DOHH2 (cell line): ENCODE data around the gene BCKDHA.
"Not testable (repeated sequence)": the region's sequence is repeated elsewhere in the genome, so short reads cannot be mapped to it uniquely, and the experiment has no call there.

Experiments used
- H3F3A ChIP-seq: fragments of 200-600 bp; sonication (generic), shearing (Covaris generic); 2 replicates; pipeline ENCODE4 v1.6.0; 2016; ENCODE audit warnings: antibody characterized with exemption, mild to moderate bottlenecking; ENCODE audit not compliant: control insufficient read depth, insufficient read depth
- H3K27ac ChIP-seq: fragments of 200-600 bp; sonication (generic); 2 replicates; pipeline ENCODE4 v1.5.1; 2014; ENCODE audit warnings: low read depth, mild to moderate bottlenecking, low read length, moderate library complexity
- H3K27me3 ChIP-seq: fragments of 200-600 bp; sonication (generic); 2 replicates; pipeline ENCODE4 v1.6.1; 2014; ENCODE audit warnings: mild to moderate bottlenecking, low read length, mixed read lengths; ENCODE audit not compliant: control insufficient read depth
- H3K36me3 ChIP-seq: fragments of 200-600 bp; sonication (generic); 2 replicates; pipeline ENCODE4 v1.6.1; 2014; ENCODE audit warnings: mild to moderate bottlenecking, low read length, moderate library complexity, mixed read lengths; ENCODE audit not compliant: control insufficient read depth
- H3K4me1 ChIP-seq: fragments of 200-600 bp; sonication (generic); 2 replicates; pipeline ENCODE4 v1.6.1; 2014; ENCODE audit warnings: mild to moderate bottlenecking, low read length, mixed read lengths; ENCODE audit not compliant: control insufficient read depth
- H3K4me2 ChIP-seq: fragments of 200-600 bp; sonication (generic); 2 replicates; pipeline ENCODE4 v1.6.0; 2014; ENCODE audit warnings: mild to moderate bottlenecking, low read length, moderate library complexity
- H3K4me3 ChIP-seq: fragments of 200-600 bp; sonication (generic); 2 replicates; pipeline ENCODE4 v1.5.1; 2014; ENCODE audit warnings: mild to moderate bottlenecking, low read length, mixed read lengths
- H3K79me2 ChIP-seq: fragments of 200-600 bp; sonication (generic); 2 replicates; pipeline ENCODE4 v1.6.1; 2014; ENCODE audit warnings: mild to moderate bottlenecking, low read length, mixed read lengths; ENCODE audit not compliant: control insufficient read depth
- H3K9me2 ChIP-seq: fragments of 200-600 bp; sonication (generic); replicated peaks from 2 replicates; pipeline ENCODE4 v1.6.1; 2014; ENCODE audit warnings: mild to moderate bottlenecking, low read length, mixed read lengths; ENCODE audit not compliant: control insufficient read depth
- H3K9me3 ChIP-seq: fragments of 200-600 bp; sonication (generic); 2 replicates; pipeline ENCODE4 v1.6.1; 2014; ENCODE audit warnings: antibody characterized with exemption, low read length, mixed read lengths; ENCODE audit not compliant: control insufficient read depth, insufficient read depth
- H4K20me1 ChIP-seq: fragments of 200-600 bp; sonication (generic); 2 replicates; pipeline ENCODE4 v1.6.0; 2014; ENCODE audit warnings: low read depth, mild to moderate bottlenecking, antibody characterized with exemption, low read length, moderate library complexity; ENCODE audit not compliant: control insufficient read depth, insufficient read depth
- CTCF ChIP-seq: fragments of 200-600 bp; sonication (generic); IDR thresholded peaks from one replicate; pipeline ENCODE4 v1.5.1; 2014; ENCODE audit warnings: antibody characterized with exemption, mild to moderate bottlenecking, low read depth, low read length; ENCODE audit not compliant: poor library complexity, severe bottlenecking
- EZH2phosphoT487 ChIP-seq: fragments of 200-600 bp; sonication (generic); IDR thresholded peaks from 2 replicates; pipeline ENCODE4 v1.6.1; 2017; ENCODE audit warnings: borderline replicate concordance, mild to moderate bottlenecking, antibody characterized with exemption, low read length, moderate library complexity, mixed read lengths

Gene BCKDHA

GRCh38 chr19:41377977-41378709, 19.5 kb upstream of the BCKDHA start:
- Histone ChIP-seq H3K4me1 (peaks cover 11% of the 10 kb centered on the region), H3K27me3 (no peaks in the 10 kb centered on the region), H3K4me3 (no peak overlapping the region), H3K4me2 (peak overlapping the region; percentile 41), H3F3A (peaks cover 3% of the 10 kb centered on the region), H4K20me1 (no peaks in the 10 kb centered on the region), H3K9me3 (no peaks in the 10 kb centered on the region), H3K79me2 (no peaks in the 10 kb centered on the region), H3K36me3 (no peaks in the 10 kb centered on the region), H3K9me2 (no peaks in the 10 kb centered on the region), H3K27ac (no peak overlapping the region)
- TF ChIP-seq EZH2phosphoT487, result no peak
- TF ChIP-seq CTCF, result peak; percentile 65

GRCh38 chr19:41381536-41381935, 16.1 kb upstream of the BCKDHA start:
- H3K79me2 ChIP-seq, result not testable (repeated sequence)

GRCh38 chr19:41384351-41384750, 13.3 kb upstream of the BCKDHA start:
- no peak overlapping the region for H3K27ac ChIP-seq
- no peaks in the 10 kb centered on the region for H3K4me1 ChIP-seq
- no peaks in the 10 kb centered on the region for H4K20me1 ChIP-seq
- H3K27me3 ChIP-seq, result no peaks in the 10 kb centered on the region
- H3K9me3 ChIP-seq, result no peaks in the 10 kb centered on the region
- H3K4me3 ChIP-seq, result no peak overlapping the region
- no peaks in the 10 kb centered on the region for H3F3A ChIP-seq
- H3K79me2 ChIP-seq, result no peaks in the 10 kb centered on the region
- H3K4me2 ChIP-seq, result no peak overlapping the region
- no peaks in the 10 kb centered on the region for H3K9me2 ChIP-seq
- TF ChIP-seq EZH2phosphoT487, result no peak
- no peak for TF ChIP-seq CTCF
- peaks cover 24% of the 10 kb centered on the region for H3K36me3 ChIP-seq

More at GRCh38 chr19:41381536-41381935, 16.1 kb upstream of the BCKDHA start:
- not testable (repeated sequence) for H4K20me1 ChIP-seq, H3K36me3 ChIP-seq, H3K9me2 ChIP-seq, H3F3A ChIP-seq, H3K4me3 ChIP-seq, H3K4me2 ChIP-seq, H3K9me3 ChIP-seq, H3K27me3 ChIP-seq, H3K27ac ChIP-seq
- peaks cover 11% of the 10 kb centered on the region for H3K4me1 ChIP-seq

- Histone ChIP-seq H3K27ac (no peak overlapping the region), H3K9me3 (no peaks in the 10 kb centered on the region), H3K4me1 (no peaks in the 10 kb centered on the region), H3K9me2 (no peaks in the 10 kb centered on the region), H3K36me3 (peaks cover 41% of the 10 kb centered on the region), H3K4me3 (no peak overlapping the region), H3F3A (no peaks in the 10 kb centered on the region), H3K79me2 (no peaks in the 10 kb centered on the region), H3K4me2 (no peak overlapping the region), H4K20me1 (no peaks in the 10 kb centered on the region), H3K27me3 (no peaks in the 10 kb centered on the region)
- TF ChIP-seq EZH2phosphoT487, result no peak
- TF ChIP-seq CTCF, result no peak
These were observed 11.2 kb upstream of the BCKDHA start for GRCh38 chr19:41386442-41386841.
